K562 (cell line): ENCODE measurements around the gene RNF152. TPM values are rescaled to one million over a fixed set of nuclear protein-coding genes. Genes with fewer than 3 reads are reported as not detected.

Source experiments
- DEAF1 ChIP-seq: fragments of 450-650 bp; formaldehyde crosslinking; IDR thresholded peaks from 2 replicates; pipeline ENCODE4 v1.4.0; 2020; ENCODE audit warnings: mild to moderate bottlenecking, moderate library complexity
- HNRNPH1 ChIP-seq: fragments of 200-400 bp; formaldehyde crosslinking; optimal IDR thresholded peaks from 2 replicates; pipeline ENCODE3; 2017; ENCODE audit warnings: low read depth, mild to moderate bottlenecking, low read length, moderate library complexity
- KLF13 ChIP-seq: fragments of 450-650 bp; IDR thresholded peaks from 2 replicates; pipeline ENCODE4 v1.6.1; 2016; ENCODE audit warnings: missing genetic modification characterization, low read depth, mild to moderate bottlenecking, missing compliant biosample characterization, moderate library complexity, borderline replicate concordance
- SP1 ChIP-seq: sonication (generic); formaldehyde crosslinking; IDR thresholded peaks from 2 replicates; pipeline ENCODE4 v1.8.1; 2022; ENCODE audit warnings: mild to moderate bottlenecking, missing genetic modification reagents
- ZBTB1 ChIP-seq: sonication (generic); formaldehyde crosslinking; IDR thresholded peaks from 2 replicates; pipeline ENCODE4 v1.8.1; 2023; ENCODE audit warnings: missing genetic modification reagents, low read depth, mild to moderate bottlenecking, borderline replicate concordance
- ZBTB40 ChIP-seq, 2 experiments: fragments of 450-650 bp in 1 of 2; sonication (generic) in 1 of 2; formaldehyde crosslinking in 1 of 2; IDR thresholded peaks; 2 replicates each; pipeline versions ENCODE4 v1.7.1 to v1.9.0; 2016 to 2022; ENCODE audit warnings: inconsistent platforms in 1 of 2, mild to moderate bottlenecking in 1 of 2, missing genetic modification reagents in 1 of 2
- polyA plus RNA-seq, 8 experiments: library from polyadenylated mRNA; depleted of rRNA in 4 of 8; stranded (reverse) in 5 of 8; unstranded in 3 of 8; fragments of >200 nt; fragmentation: Nextera tagmentation in 2 of 8; fragmentation: Illumina TruSeq in 1 of 8; extraction: Ambion mirVana in 2 of 8; extraction: Trizol in 1 of 8; gene quantifications; 2 replicates each; pipeline versions ENCODE4 v1.2.1 to v1.2.3, GENCODE V29; 2011 to 2014; ENCODE audit warnings: inconsistent platforms in 1 of 8, missing spikeins in 1 of 8
- total RNA-seq, 7 experiments: library from RNA; depleted of rRNA in 6 of 7; stranded (reverse); fragments of >200 nt in 6 of 7; fragmentation: Illumina TruSeq in 2 of 7; extraction: Trizol in 2 of 7; gene quantifications; 2 replicates each; pipeline versions ENCODE4 v1.2.1 to v1.2.3, GENCODE V29; 2011 to 2021; ENCODE audit warnings: low replicate concordance in 1 of 7

The RNF152 gene
- total and polyA plus RNA-seq, 9 of the 15 experiments (the other 6 are each of a cell fraction or from before 2014, with no cell fraction given): 0.04 to 0.05 TPM; not detected in 7

DNA sequence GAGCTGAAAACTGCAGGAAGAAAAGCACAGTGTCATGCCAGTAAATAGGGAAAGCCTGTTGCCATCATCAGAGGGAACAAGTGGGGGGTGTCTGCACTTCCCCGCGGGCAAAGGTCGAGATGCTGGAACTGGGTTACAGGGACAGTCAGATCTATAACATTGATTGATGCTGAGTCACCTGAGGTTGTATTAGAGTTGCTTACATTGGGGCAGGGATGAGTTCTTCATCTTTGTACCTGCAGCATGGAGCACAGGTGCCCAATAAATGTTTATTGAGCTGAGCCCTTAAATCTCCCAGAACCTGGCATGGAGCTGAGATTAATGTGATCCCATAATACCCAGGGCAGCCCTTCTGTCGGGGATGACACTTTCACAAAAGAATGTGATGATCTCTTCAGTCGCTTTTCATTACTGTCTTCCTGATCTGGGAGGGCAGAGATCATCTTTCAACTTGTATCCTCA, 5.9 kb upstream of the RNF152 start (continued):
- no peak for TF ChIP-seq ZBTB40 (IDR thresholded peaks at IDR 0.05)
- no peak for TF ChIP-seq ZBTB40 (CRISPR knock-in tag; IDR thresholded peaks at IDR 0.05)
- TF ChIP-seq ZBTB1 (CRISPR knock-in tag): no peak
- no peak for TF ChIP-seq DEAF1 (CRISPR knock-in tag)
- TF ChIP-seq SP1 (CRISPR knock-in tag): no peak
- TF ChIP-seq HNRNPH1: no peak
- TF ChIP-seq KLF13 (tag): no peak
